ENCODE measurements around the gene PTPN2.

- TF ChIP-seq CTCF (IDR thresholded peaks at IDR 0.05; ENCODE audit: insufficient read depth, low read depth, low read length) (no peak), EZH2 (IDR thresholded peaks at IDR 0.05; ENCODE audit: insufficient read depth, low read length) (no peak)
Measured at GRCh38 chr18:12930376-12930775, 46.3 kb upstream of the PTPN2 start.

Data from astrocyte (in vitro differentiated cells and primary cell).